CD4-positive, alpha-beta T cell (primary cell): ENCODE measurements around the gene SUPT3H. TPM values are rescaled to one million over a fixed set of nuclear protein-coding genes. Genes with fewer than 3 reads are reported as not detected.

Experiments
- ATAC-seq: fragments of 200-7000 bp; cut with Tn5 transposase; one replicate; pipeline ENCODE4 v1.10.0; 2022; ENCODE audit warnings: mild to moderate bottlenecking; ENCODE audit not compliant: poor library complexity
- CTCF ChIA-PET: fragments of 350-600 bp; sonication (Branson Sonifier 250); formaldehyde crosslinking; loops from one replicate; lab custom pipeline; 2021; ENCODE audit warnings: antibody characterized with exemption, inconsistent platforms; lab: Charles Lee
- POLR2A ChIA-PET: fragments of 350-600 bp; sonication (Branson Sonifier 250); formaldehyde crosslinking; loops from one replicate; lab custom pipeline; 2021; ENCODE audit warnings: antibody characterized with exemption, inconsistent platforms; lab: Charles Lee
- DNase-seq, 14 experiments: peaks; one replicate each; pipeline ENCODE4 v3.0.0-alpha.2; 2013 to 2020; ENCODE audit warnings: mixed read lengths in 2 of 14
- H3K27ac ChIP-seq, 2 donors: one replicate each; pipeline versions ENCODE4 v1.5.1 to v1.7.0; 2013; ENCODE audit warnings: low read length in 2 of 2, low read depth in 1 of 2, mild to moderate bottlenecking in 1 of 2
- H3K27me3 ChIP-seq, 2 experiments: 1 replicate in 1 of 2; 2 replicates in 1 of 2; pipeline versions ENCODE4 v1.6.1 to v1.7.0; 2013; ENCODE audit warnings: low read length in 2 of 2, control low read depth in 1 of 2, mild to moderate bottlenecking in 1 of 2, moderate library complexity in 1 of 2; ENCODE audit not compliant: insufficient read depth in 2 of 2, control insufficient read depth in 1 of 2
- H3K36me3 ChIP-seq: one replicate; pipeline ENCODE4 v1.6.1; 2013; ENCODE audit warnings: low read length, control low read depth; ENCODE audit not compliant: insufficient read depth
- H3K4me1 ChIP-seq: one replicate; pipeline ENCODE4 v1.6.1; 2013; ENCODE audit warnings: low read length, control low read depth; ENCODE audit not compliant: insufficient read depth
- H3K4me3 ChIP-seq: one replicate; pipeline ENCODE4 v1.5.1; 2013; ENCODE audit warnings: mild to moderate bottlenecking, low read length, moderate library complexity
- H3K9me3 ChIP-seq, 2 experiments: 1 replicate in 1 of 2; 2 replicates in 1 of 2; pipeline versions ENCODE4 v1.6.1 to v1.7.0; 2013; ENCODE audit warnings: low read length in 2 of 2, mild to moderate bottlenecking in 2 of 2, control low read depth in 1 of 2, moderate library complexity in 1 of 2; ENCODE audit not compliant: control insufficient read depth in 1 of 2, insufficient read depth in 1 of 2
- H3K27ac Mint-ChIP-seq: one replicate; pipeline ENCODE4 v1.8.0; 2020; ENCODE audit warnings: mixed read lengths
- H3K27me3 Mint-ChIP-seq: one replicate; pipeline ENCODE4 v1.8.0; 2021; ENCODE audit warnings: mixed read lengths
- H3K36me3 Mint-ChIP-seq: one replicate; pipeline ENCODE4 v1.8.0; 2021; ENCODE audit warnings: low read depth, mixed read lengths
- H3K4me1 Mint-ChIP-seq: one replicate; pipeline ENCODE4 v1.8.0; 2021; ENCODE audit warnings: low read depth, mixed read lengths
- H3K4me3 Mint-ChIP-seq: one replicate; pipeline ENCODE4 v1.8.0; 2020; ENCODE audit warnings: mild to moderate bottlenecking, mixed read lengths
- H3K9me3 Mint-ChIP-seq: one replicate; pipeline ENCODE4 v1.8.0; 2020; ENCODE audit warnings: mixed read lengths
- CTCF ChIP-seq: fragments of 200-600 bp; IDR thresholded peaks from one replicate; pipeline ENCODE4 v1.8.0; 2022; ENCODE audit warnings: antibody characterized with exemption, mild to moderate bottlenecking
- intact Hi-C, 2 experiments: fragments of 100-400 bp; cut with DNase I in 1 of 2; cut with micrococcal nuclease in 1 of 2; formaldehyde crosslinking; loops; one replicate each; pipeline versions ENCODE4 v1.15.1 to v1.9.0; 2023 to 2025; cut with DNase I, micrococcal nuclease
- total RNA-seq, 174 experiments: library from RNA in 2 of 174; stranded (reverse) in 2 of 174; gene quantifications; one replicate each; pipeline ENCODE4 v1.2.3 and lab custom pipeline; 2021 to 2026

The SUPT3H gene
- total RNA-seq, 2 experiments from 2014 or later = 8.9 to 10.5 TPM

GRCh38 chr6:45171380-45171779 is 206.4 kb downstream of the SUPT3H start:
- Mint-ChIP-seq H3K9me3 (no peaks in the 10 kb centered on the region), H3K36me3 (no peaks in the 10 kb centered on the region), H3K27ac (no peak overlapping the region), H3K4me1 (peaks cover 22% of the 10 kb centered on the region), H3K27me3 (no peaks in the 10 kb centered on the region), H3K4me3 (no peak overlapping the region)
- DNase-seq = no peak
- Histone ChIP-seq H3K27me3 (no peaks in the 10 kb centered on the region), H3K4me3 (no peak overlapping the region), H3K9me3 (no peaks in the 10 kb centered on the region), H3K4me1 (no peaks in the 10 kb centered on the region), H3K27ac (no peak overlapping the region), H3K36me3 (no peaks in the 10 kb centered on the region)
- intact Hi-C loops = no loop called here
- no peak for ATAC-seq
- POLR2A ChIA-PET = no interaction called here
- CTCF ChIA-PET = interaction anchor here (0.6 kb wide), 1 partner anchor 84 kb away, joined by 4 read pairs; no protein-coding TSS in a partner anchor
- TF ChIP-seq CTCF = no peak

GRCh38 chr6:45170309-45170708 is 207.4 kb downstream of the SUPT3H start:
- ATAC-seq (no peak), DNase-seq (no peak)
- TF ChIP-seq CTCF = no peak
- H3K27ac Mint-ChIP-seq = no peak overlapping the region
- no peaks in the 10 kb centered on the region for H3K9me3 Mint-ChIP-seq
- H3K27ac ChIP-seq = no peak overlapping the region
- H3K4me3 ChIP-seq = no peak overlapping the region
- no peaks in the 10 kb centered on the region for H3K36me3 Mint-ChIP-seq
- ChIA-PET POLR2A (no interaction called here), CTCF (no interaction called here)
- no peaks in the 10 kb centered on the region for H3K9me3 ChIP-seq
- no peaks in the 10 kb centered on the region for H3K4me1 ChIP-seq
- no peaks in the 10 kb centered on the region for H3K36me3 ChIP-seq
- H3K4me3 Mint-ChIP-seq = no peak overlapping the region
- peaks cover 20% of the 10 kb centered on the region for H3K4me1 Mint-ChIP-seq
- H3K27me3 ChIP-seq = no peaks in the 10 kb centered on the region
- H3K27me3 Mint-ChIP-seq = no peaks in the 10 kb centered on the region
- intact Hi-C loops = no loop called here

GRCh38 chr6:45169815-45170214 is 207.9 kb downstream of the SUPT3H start:
- no peak for ATAC-seq
- no peak for DNase-seq
- Mint-ChIP-seq H3K4me3 (no peak overlapping the region), H3K9me3 (no peaks in the 10 kb centered on the region), H3K27me3 (no peaks in the 10 kb centered on the region), H3K4me1 (peaks cover 20% of the 10 kb centered on the region), H3K36me3 (no peaks in the 10 kb centered on the region), H3K27ac (no peak overlapping the region)
- ChIA-PET POLR2A (no interaction called here), CTCF (no interaction called here)
- Histone ChIP-seq H3K36me3 (no peaks in the 10 kb centered on the region), H3K4me3 (no peak overlapping the region), H3K27me3 (no peaks in the 10 kb centered on the region), H3K4me1 (no peaks in the 10 kb centered on the region), H3K27ac (no peak overlapping the region), H3K9me3 (no peaks in the 10 kb centered on the region)
- TF ChIP-seq CTCF = no peak
- intact Hi-C loops = no loop called here
